Adrenal gland (tissue), 12 donors: ENCODE measurements around the gene BLID. TPM values are rescaled to one million over a fixed set of nuclear protein-coding genes. Genes with fewer than 3 reads are reported as not detected.

Source experiments
- DNase-seq, 7 donors: peaks; one replicate each; pipeline ENCODE4 v3.0.0-alpha.2; 2019 to 2020
- H3K27ac ChIP-seq, 5 donors: fragments of 200-600 bp; sonication (generic) in 4 of 5; 1 replicate in 3 of 5; 2 replicates in 2 of 5; pipeline versions ENCODE4 v1.5.1 to v1.8.0; 2016 to 2020; ENCODE audit warnings: mild to moderate bottlenecking in 1 of 5
- H3K27me3 ChIP-seq: fragments of 200-600 bp; 2 replicates; pipeline ENCODE4 v1.8.0; 2021
- H3K36me3 ChIP-seq, 2 donors: fragments of 200-600 bp; replicated peaks in 1 of 2; 1 replicate in 1 of 2; 2 replicates in 1 of 2; pipeline versions ENCODE4 v1.5.1 to v1.8.0; 2018 to 2022
- H3K4me1 ChIP-seq, 2 donors: fragments of 200-600 bp; replicated peaks in 1 of 2; 1 replicate in 1 of 2; 2 replicates in 1 of 2; pipeline versions ENCODE4 v1.5.1 to v1.8.0; 2018 to 2021
- H3K4me3 ChIP-seq, 4 donors: fragments of 200-600 bp; sonication (generic) in 3 of 4; one replicate each; pipeline ENCODE4 v1.5.1; 2016 to 2018
- H3K9me3 ChIP-seq, 3 donors: fragments of 200-600 bp; sonication (generic) in 1 of 3; replicated peaks in 1 of 3; 1 replicate in 2 of 3; 2 replicates in 1 of 3; pipeline versions ENCODE4 v1.5.1 to v1.8.0; 2016 to 2021
- CTCF ChIP-seq, 6 experiments: fragments of 450-650 bp in 4 of 6; fragments of 200-600 bp in 2 of 6; sonication (generic) in 1 of 6; IDR thresholded peaks; 1 replicate in 5 of 6; 2 replicates in 1 of 6; pipeline versions ENCODE4 v1.5.1 to v1.8.0; 2016 to 2021; ENCODE audit warnings: antibody characterized with exemption in 6 of 6, mild to moderate bottlenecking in 2 of 6, moderate library complexity in 1 of 6
- POLR2A ChIP-seq, 2 donors: fragments of 450-650 bp; IDR thresholded peaks; one replicate each; pipeline ENCODE4 v1.6.1; 2017; ENCODE audit warnings: antibody characterized with exemption in 2 of 2, mild to moderate bottlenecking in 2 of 2, moderate library complexity in 1 of 2
- WGBS, 4 donors: extraction: QIAGEN DNeasy Blood & Tissue Kit in 2 of 4; methylation state at CpG; one replicate each; pipeline versions ENCODE4 v1.1.5 to v1.1.7; 2013 to 2017; 5-methylcytosine and 5-hydroxymethylcytosine counted together
- intact Hi-C, 2 donors: fragments of 100-400 bp; cut with DNase I; formaldehyde crosslinking; loops; one replicate each; pipeline versions ENCODE4 v1.14.1 to v1.15.0; 2022 to 2023
- polyA plus RNA-seq, 3 donors: library from polyadenylated mRNA; stranded (reverse); fragments of 200-250 nt in 2 of 3; fragments of 350-450 nt in 1 of 3; fragmentation: Illumina TruSeq in 1 of 3; extraction: RNeasy Lipid Tissue Mini Kit (QIAGEN cat#74804) in 1 of 3; gene quantifications; one replicate each; pipeline ENCODE4 v1.2.3, GENCODE V29; 2013 to 2014
- total RNA-seq, 9 donors: library from RNA; depleted of rRNA in 4 of 9; stranded (reverse); fragments of >200 nt in 4 of 9; fragments of 120-200 nt in 1 of 9; fragmentation: NEBNext Ultra II Directional in 1 of 9; extraction: Animal tissue kit (Norgen Biotek cat#: 25700) in 1 of 9; gene quantifications; one replicate each; pipeline versions ENCODE4 v1.1.0 to v1.2.4, GENCODE V29; 2013 to 2023
- donor health status: healthy with polysubstance abuse.
- donor health status: Bipolar disorder and iron deficiency.
- donor health status: DM: yes; HTN: yes; CAD: no.
- donor health status: DM: no; HTN: no; CAD: no.
- donor health status: DM: no; HTN: no; CAD: no.
- donor health status: DM: yes; HTN: yes; CAD: no.

BLID gene
- total and polyA plus RNA-seq, 12 donors = 0.27 to 5.9 (median 0.50) TPM; not detected in 7

- Histone ChIP-seq H3K27me3 (no peaks in the 10 kb centered on the region), H3K27ac (peak overlapping the region in 1 of 5 donors; percentile 3), H3K4me3 (no peak overlapping the region), H3K4me1 (no peaks in the 10 kb centered on the region), H3K9me3 (no peaks in the 10 kb centered on the region), H3K36me3 (no peaks in the 10 kb centered on the region)
- intact Hi-C loops = no loop called here
- TF ChIP-seq CTCF (IDR thresholded peaks at IDR 0.05) = no peak
- no peak for TF ChIP-seq POLR2A (IDR thresholded peaks at IDR 0.05)
- WGBS, 4 donors = 80 to 88% (median 82%) methylated on average over 6 of the region's 6 CpGs
- no peak for DNase-seq
Observed at GRCh38 chr11:122160841-122161590, 45.0 kb upstream of the BLID start.

- H3K27me3 ChIP-seq = no peaks in the 10 kb centered on the region
- no peaks in the 10 kb centered on the region for H3K9me3 ChIP-seq
- WGBS, 4 donors = 62 to 82% (median 79%) methylated on average over 2 of the region's 2 CpGs
- H3K27ac ChIP-seq = peak overlapping the region in 1 of 5 donors; percentile 25
- no peak overlapping the region for H3K4me3 ChIP-seq
- DNase-seq = no peak
- intact Hi-C loops = no loop called here
- no peak for TF ChIP-seq POLR2A (IDR thresholded peaks at IDR 0.05)
- no peak for TF ChIP-seq CTCF (IDR thresholded peaks at IDR 0.05)
- no peaks in the 10 kb centered on the region for H3K36me3 ChIP-seq
- no peaks in the 10 kb centered on the region for H3K4me1 ChIP-seq
Observed at GRCh38 chr11:122159861-122160260, 43.8 kb upstream of the BLID start.

- 53 to 70% (median 66%) methylated on average over 12 of the region's 12 CpGs for WGBS, 4 donors
- no peaks in the 10 kb centered on the region for H3K4me1 ChIP-seq
- peak overlapping the region in 1 of 5 donors; percentile 25 for H3K27ac ChIP-seq
Observed at GRCh38 chr11:122159173-122159721, 43.2 kb upstream of the BLID start.

GRCh38 chr11:122158171-122158570 lies 42.2 kb upstream of the BLID start:
- Histone ChIP-seq H3K4me3 (peak overlapping the region in 1 of 4 donors; percentile 61), H3K9me3 (no peaks in the 10 kb centered on the region), H3K4me1 (no peaks in the 10 kb centered on the region), H3K27me3 (no peaks in the 10 kb centered on the region), H3K27ac (peak overlapping the region in 2 of 5 donors; percentile 17 to 64), H3K36me3 (no peaks in the 10 kb centered on the region)
- 60 to 74% (median 62%) methylated on average over 4 of the region's 4 CpGs for WGBS, 4 donors
- TF ChIP-seq POLR2A (IDR thresholded peaks at IDR 0.05) (no peak), CTCF (IDR thresholded peaks at IDR 0.05) (no peak)
- no peak for DNase-seq
- intact Hi-C loops = no loop called here

More at GRCh38 chr11:122159173-122159721, 43.2 kb upstream of the BLID start:
- intact Hi-C loops = no loop called here
- H3K9me3 ChIP-seq = no peaks in the 10 kb centered on the region
- no peak overlapping the region for H3K4me3 ChIP-seq
- H3K36me3 ChIP-seq = no peaks in the 10 kb centered on the region
- DNase-seq = no peak
- no peaks in the 10 kb centered on the region for H3K27me3 ChIP-seq
- TF ChIP-seq POLR2A (IDR thresholded peaks at IDR 0.05) (no peak), CTCF (IDR thresholded peaks at IDR 0.05) (no peak)
